Stimulated activated naive CD4-positive, alpha-beta T cell (primary cell): ENCODE measurements around the gene ERCC6L.
A peak's percentile ranks its signal among the peaks of the same experiment; 100 is the strongest.

ENCODE experiments used
- DNase-seq, 6 experiments: peaks; one replicate each; lab custom pipeline; 2025; lab: John Stamatoyannopoulos, UW

ERCC6L gene

DNA sequence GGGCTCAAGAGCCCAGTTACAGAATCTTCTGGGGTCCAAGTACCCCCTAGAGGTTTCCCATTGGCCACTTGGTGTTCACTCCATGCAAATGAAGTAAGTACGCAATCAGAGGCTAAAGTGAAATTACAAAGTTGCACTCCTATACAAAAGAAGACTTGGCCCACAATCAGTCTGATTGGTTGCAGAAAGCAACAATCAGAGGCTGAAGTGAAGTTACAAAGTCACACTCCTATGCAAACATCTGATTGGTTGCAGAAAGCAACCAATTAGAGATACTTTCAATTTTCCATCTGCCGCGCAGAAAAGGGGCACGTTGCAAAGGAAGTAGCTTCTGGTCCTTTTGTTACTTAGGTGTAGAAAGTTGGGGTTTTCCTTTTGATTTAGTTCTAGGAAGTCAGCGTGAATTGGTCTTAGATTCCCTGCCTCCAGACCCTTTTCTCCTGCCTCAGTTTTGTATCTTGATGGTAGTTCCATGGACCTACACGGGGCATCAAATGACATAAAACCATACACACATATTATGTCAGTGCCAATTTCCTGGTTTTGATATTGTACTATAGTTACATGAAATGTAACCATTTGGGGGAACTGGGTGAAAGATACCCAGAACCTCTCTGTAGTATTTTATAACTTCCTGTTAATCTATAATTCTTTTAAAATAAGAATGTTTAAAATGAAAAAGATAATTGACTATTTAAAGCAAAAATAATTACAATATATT, 69.7 kb downstream of the ERCC6L start:
- DNase-seq: peak in 5 of 6 experiments; percentile 20 to 63 (median 57)

DNA sequence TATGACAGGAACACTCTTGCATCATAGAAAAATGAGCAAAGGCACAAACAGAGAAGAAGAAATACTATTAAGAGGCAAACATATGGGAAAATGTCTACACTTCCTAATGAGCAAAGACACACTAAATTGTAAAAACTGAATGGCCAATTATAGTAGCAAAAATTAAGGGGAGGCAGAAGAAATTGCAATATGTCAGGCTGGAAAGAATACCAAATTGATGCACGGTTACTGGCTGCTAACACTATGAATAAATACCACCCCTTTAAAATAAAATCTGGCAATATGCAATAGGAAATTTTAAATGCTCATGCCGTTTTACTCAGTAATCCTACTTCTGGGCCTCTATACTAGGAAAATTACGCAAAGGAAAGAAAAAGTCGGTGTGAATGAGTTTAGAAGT, 73.3 kb downstream of the ERCC6L start:
- DNase-seq: no peak

DNA sequence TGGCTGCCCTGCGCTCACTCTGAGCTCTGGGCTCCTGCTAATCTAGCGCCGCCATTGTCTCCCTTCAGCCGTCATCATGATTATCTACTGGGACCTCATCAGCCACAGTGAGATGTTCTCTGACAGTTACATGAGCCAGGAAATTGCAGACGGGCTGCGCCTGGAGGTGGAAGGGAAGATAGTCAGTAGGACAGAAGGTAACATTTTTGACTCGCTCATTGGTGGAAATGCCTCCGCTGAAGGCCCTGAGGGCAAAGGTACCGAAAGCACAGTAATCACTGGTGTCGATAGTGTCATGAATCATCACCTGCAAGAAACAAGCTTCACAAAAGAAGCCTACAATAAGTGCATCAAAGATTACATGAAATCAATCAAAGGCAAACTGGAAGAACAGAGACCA, 79.1 kb downstream of the ERCC6L start:
- no peak for DNase-seq

DNA sequence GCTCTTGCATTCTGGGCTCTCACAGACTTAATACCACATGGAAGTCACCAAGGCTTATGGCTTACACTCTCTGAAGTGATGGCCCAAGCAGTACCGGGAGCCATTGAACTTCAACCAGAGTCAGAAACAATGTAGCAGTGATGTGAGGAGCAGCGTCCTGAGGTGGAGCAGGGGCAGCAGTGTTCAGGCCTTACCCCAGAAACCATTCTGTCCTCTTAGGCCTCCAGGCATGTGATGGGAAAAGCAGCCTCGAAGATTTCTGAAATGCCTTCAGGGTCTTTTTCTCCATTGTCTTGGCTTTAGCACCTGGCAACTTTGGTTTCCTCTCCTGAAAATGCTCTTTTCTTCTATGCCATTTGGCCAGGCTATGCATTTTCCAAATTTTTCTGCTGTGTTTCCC, 80.1 kb downstream of the ERCC6L start:
- DNase-seq: no peak
